Activated CD4-positive, CD25-positive, alpha-beta regulatory T cell treated with anti-CD3 and anti-CD28 coated beads, Interleukin-2, amount 50 U/mL, for 24 hours (primary cell): ENCODE measurements around the gene ZFP62.

Experiments
- ATAC-seq, 2 donors: fragments of 150-1000 bp; cut with Tn5 transposase; one replicate each; pipeline ENCODE4 v1.10.0; 2021; ENCODE audit warnings: mild to moderate bottlenecking in 1 of 2, moderate library complexity in 1 of 2

Gene ZFP62

GRCh38 chr5:180809403-180810209 is 51.5 kb downstream of the ZFP62 start:
- peak; percentile 73 to 74 for ATAC-seq

GRCh38 chr5:180808461-180809000 is 52.5 kb downstream of the ZFP62 start:
- no peak for ATAC-seq

GRCh38 chr5:180807654-180808414 is 53.2 kb downstream of the ZFP62 start:
- no peak for ATAC-seq

- no peak for ATAC-seq
These were observed 54.0 kb downstream of the ZFP62 start for GRCh38 chr5:180807046-180807445.

GRCh38 chr5:180806351-180807011 is 54.6 kb downstream of the ZFP62 start:
- no peak for ATAC-seq

- peak; percentile 0 to 4 for ATAC-seq
These were observed 56.9 kb downstream of the ZFP62 start for GRCh38 chr5:180804129-180804618.

GRCh38 chr5:180803181-180804128 is 57.6 kb downstream of the ZFP62 start:
- peak; percentile 75 to 81 for ATAC-seq

- peak; percentile 50 to 57 for ATAC-seq
These were observed 58.5 kb downstream of the ZFP62 start, which contains the start of gene MGAT1 for GRCh38 chr5:180802325-180803180. TSS of gene MGAT1 (minus strand) at chr5:180802806. CDS start at chr5:180792971, 9,835 bp downstream.

- ATAC-seq, result no peak
These were observed 59.3 kb downstream of the ZFP62 start for GRCh38 chr5:180801596-180802324.

- ATAC-seq, result peak; percentile 4 to 31
These were observed 60.9 kb downstream of the ZFP62 start for GRCh38 chr5:180799902-180800801.

GRCh38 chr5:180799194-180799593 is 61.9 kb downstream of the ZFP62 start:
- ATAC-seq, result no peak

- ATAC-seq, result no peak
These were observed 62.9 kb downstream of the ZFP62 start for GRCh38 chr5:180798193-180798592.
